GM15510 (cell line): Measurements from ENCODE around the gene ANTXRL.

Source experiments
- POLR2A ChIP-seq: IDR thresholded peaks from 3 replicates; pipeline ENCODE4 v1.6.1; 2011; ENCODE audit warnings: borderline replicate concordance; ENCODE audit not compliant: insufficient read length; ENCODE audit errors: extremely low read depth

Gene ANTXRL

GRCh38 chr10:46299536-46300369 is 13.0 kb downstream of the ANTXRL start:
- TF ChIP-seq POLR2A, result no peak

- no peak for TF ChIP-seq POLR2A
Observed at GRCh38 chr10:46301056-46301645, 14.4 kb downstream of the ANTXRL start.

GRCh38 chr10:46301721-46302479 is 15.1 kb downstream of the ANTXRL start:
- no peak for TF ChIP-seq POLR2A

- TF ChIP-seq POLR2A, result no peak
Observed at GRCh38 chr10:46304062-46304461, 17.3 kb downstream of the ANTXRL start.

- TF ChIP-seq POLR2A, result no peak
Observed at GRCh38 chr10:46305079-46305818, 18.5 kb downstream of the ANTXRL start.

GRCh38 chr10:46305986-46306385 is 19.2 kb downstream of the ANTXRL start:
- TF ChIP-seq POLR2A, result no peak

- no peak for TF ChIP-seq POLR2A
Observed at GRCh38 chr10:46306516-46307184, 19.9 kb downstream of the ANTXRL start.

- TF ChIP-seq POLR2A, result no peak
Observed at GRCh38 chr10:46307281-46308112, 20.7 kb downstream of the ANTXRL start.

GRCh38 chr10:46308113-46308415 is 21.3 kb downstream of the ANTXRL start:
- no peak for TF ChIP-seq POLR2A

- no peak for TF ChIP-seq POLR2A
Observed at GRCh38 chr10:46308666-46309450, 22.1 kb downstream of the ANTXRL start.

- no peak for TF ChIP-seq POLR2A
Observed at GRCh38 chr10:46309511-46310142, 22.8 kb downstream of the ANTXRL start.

- TF ChIP-seq POLR2A, result no peak
Observed at GRCh38 chr10:46310143-46310514, 23.3 kb downstream of the ANTXRL start.

- no peak for TF ChIP-seq POLR2A
Observed at GRCh38 chr10:46310851-46311250, 24.1 kb downstream of the ANTXRL start.

- TF ChIP-seq POLR2A, result no peak
Observed at GRCh38 chr10:46311501-46311951, 24.7 kb downstream of the ANTXRL start.
